GM12865 (cell line): ENCODE measurements around the gene DNPEP.

Experiments used
- DNase-seq: peaks from one replicate; pipeline ENCODE4 v3.0.0; 2010; ENCODE audit warnings: low read depth
- H3K4me3 ChIP-seq: 2 replicates; pipeline ENCODE4 v1.5.1; 2011; ENCODE audit warnings: mild to moderate bottlenecking, low read depth, low read length, control low read depth
- CTCF ChIP-seq: IDR thresholded peaks from 2 replicates; pipeline ENCODE4 v1.5.1; 2011; ENCODE audit warnings: low read length, control low read depth, low read depth, inconsistent platforms; ENCODE audit not compliant: insufficient read depth; ENCODE audit errors: missing control alignments

Gene DNPEP

GRCh38 chr2:219419012-219419324 lies 31.3 kb upstream of the DNPEP start:
- no peak for DNase-seq
- no peak for TF ChIP-seq CTCF
- no peak overlapping the region for H3K4me3 ChIP-seq

GRCh38 chr2:219418155-219419011 lies 30.7 kb upstream of the DNPEP start, which contains the start of gene DES:
DES (plus strand) TSS chr2:219418377; CDS start chr2:219418463, 86 bp downstream.
- TF ChIP-seq CTCF = no peak
- DNase-seq = no peak
- H3K4me3 ChIP-seq = no peak within 1 kb of the TSS

- TF ChIP-seq CTCF = no peak
- DNase-seq = no peak
- no peak overlapping the region for H3K4me3 ChIP-seq
These were observed 29.7 kb upstream of the DNPEP start for GRCh38 chr2:219417374-219417773.

GRCh38 chr2:219416938-219417337 lies 29.2 kb upstream of the DNPEP start:
- no peak for TF ChIP-seq CTCF
- no peak for DNase-seq
- no peak overlapping the region for H3K4me3 ChIP-seq

GRCh38 chr2:219416235-219416602 lies 28.5 kb upstream of the DNPEP start:
- H3K4me3 ChIP-seq = no peak overlapping the region
- TF ChIP-seq CTCF = no peak
- DNase-seq = no peak

GRCh38 chr2:219415580-219416234 lies 28.0 kb upstream of the DNPEP start:
- no peak overlapping the region for H3K4me3 ChIP-seq
- no peak for TF ChIP-seq CTCF
- no peak for DNase-seq

- H3K4me3 ChIP-seq = no peak overlapping the region
- DNase-seq = no peak
- TF ChIP-seq CTCF = no peak
These were observed 27.1 kb upstream of the DNPEP start for GRCh38 chr2:219414857-219415256.
